Activated T-cell treated with anti-CD3 and anti-CD28 coated beads for 1 hour (primary cell): ENCODE results near the gene NFS1.
"Not testable (repeated sequence)": the region's sequence is repeated elsewhere in the genome, so short reads cannot be mapped to it uniquely, and the experiment has no call there.

Source experiments
- DNase-seq: peaks from one replicate; pipeline ENCODE4 v3.0.0-alpha.2; 2020; ENCODE audit warnings: low read depth

NFS1 gene

DNA sequence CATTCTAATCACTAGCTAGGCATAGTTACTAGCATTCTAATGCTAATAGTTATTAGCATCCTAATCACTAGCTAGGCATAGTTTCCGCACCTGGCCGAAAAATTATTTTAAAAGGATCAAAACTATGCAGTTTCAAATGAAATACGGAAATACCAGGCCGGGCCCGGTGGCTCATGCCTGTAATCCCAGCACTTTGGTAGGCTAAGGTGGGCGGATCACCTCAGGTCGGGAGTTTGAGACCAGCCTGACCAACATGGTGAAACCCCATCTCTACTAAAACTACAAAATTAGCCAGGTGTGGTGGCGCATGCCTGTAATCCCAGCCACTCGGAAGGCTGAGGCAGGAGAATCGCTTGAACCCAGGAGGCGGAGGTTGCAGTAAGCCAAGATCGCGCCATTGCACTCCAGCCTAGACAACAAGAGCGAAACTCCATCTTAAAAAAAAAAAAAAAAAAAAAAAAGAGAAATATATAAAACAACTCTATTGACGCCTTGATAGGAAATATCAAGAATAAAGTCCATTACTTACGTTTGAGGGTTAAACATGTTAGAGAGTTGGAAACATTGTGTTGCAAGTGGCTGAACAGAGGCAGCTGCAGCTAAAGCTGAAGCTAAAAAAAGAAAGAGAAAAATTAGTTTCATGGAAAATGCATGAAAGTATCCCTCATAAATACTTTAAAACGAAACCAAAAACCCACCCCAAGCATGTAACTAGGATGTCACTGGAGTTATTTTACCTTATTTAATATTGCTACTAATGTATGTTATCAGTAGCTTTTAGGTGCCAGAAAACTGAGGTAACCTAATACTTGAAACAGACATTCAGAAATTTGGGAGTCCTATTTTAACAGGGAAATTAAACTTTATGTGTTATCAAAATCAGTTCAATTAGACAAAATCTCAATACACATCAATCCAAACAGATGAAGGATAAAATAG lies 7.7 kb upstream of the NFS1 start:
- not testable (repeated sequence) for DNase-seq

DNA sequence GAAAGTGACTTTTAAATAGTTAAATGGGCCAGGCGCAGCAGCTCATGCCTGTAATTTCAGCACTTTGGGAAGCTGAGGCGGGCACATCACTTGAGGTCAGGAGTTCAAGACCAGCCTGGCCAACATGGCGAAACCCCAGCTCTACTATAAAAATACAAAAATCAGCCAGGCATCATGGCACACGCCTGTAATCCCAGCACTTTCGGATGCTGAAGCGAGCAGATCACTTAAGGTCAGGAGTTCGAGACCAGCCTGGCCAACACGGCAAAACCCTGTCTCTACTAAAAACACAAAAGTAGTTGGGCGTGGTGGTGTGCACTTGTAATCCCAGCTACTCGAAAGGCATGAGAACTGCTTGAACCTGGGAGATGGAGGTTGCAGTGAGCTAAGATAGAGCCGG lies 6.7 kb upstream of the NFS1 start:
- DNase-seq = not testable (repeated sequence)

DNA sequence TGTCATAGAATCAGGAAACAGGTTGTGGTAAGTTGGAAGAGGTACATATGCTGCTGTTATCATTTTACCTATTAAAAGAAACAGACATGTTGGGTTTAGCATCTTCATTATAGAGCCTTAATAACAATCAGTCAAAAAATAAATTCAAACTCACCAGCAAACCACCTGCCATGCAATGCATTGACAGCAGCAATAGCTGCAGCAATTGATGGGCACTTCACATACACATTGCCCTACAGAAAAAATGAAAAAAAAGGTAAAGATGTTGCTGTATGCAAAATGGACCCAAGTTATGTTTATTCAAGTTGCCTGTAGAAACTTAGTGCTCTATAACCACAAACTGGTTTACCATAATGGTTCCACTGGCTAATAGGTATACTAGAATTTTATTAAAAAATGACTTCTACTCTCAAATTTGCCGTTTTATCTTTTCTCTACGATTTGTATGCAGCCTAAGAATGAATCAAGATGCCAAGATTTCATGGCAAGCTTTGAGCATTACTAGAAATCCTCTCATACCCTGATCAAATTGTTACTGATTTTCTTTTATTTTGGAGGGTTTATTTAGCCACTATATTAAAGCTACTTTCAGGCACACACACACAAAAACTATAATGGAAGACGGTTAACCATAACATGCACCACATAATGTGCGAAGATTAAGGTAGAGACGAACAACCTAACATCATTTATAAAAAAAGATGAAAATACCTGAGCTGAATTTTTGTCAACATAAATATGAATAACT lies 5.5 kb upstream of the NFS1 start:
- no peak for DNase-seq

DNA sequence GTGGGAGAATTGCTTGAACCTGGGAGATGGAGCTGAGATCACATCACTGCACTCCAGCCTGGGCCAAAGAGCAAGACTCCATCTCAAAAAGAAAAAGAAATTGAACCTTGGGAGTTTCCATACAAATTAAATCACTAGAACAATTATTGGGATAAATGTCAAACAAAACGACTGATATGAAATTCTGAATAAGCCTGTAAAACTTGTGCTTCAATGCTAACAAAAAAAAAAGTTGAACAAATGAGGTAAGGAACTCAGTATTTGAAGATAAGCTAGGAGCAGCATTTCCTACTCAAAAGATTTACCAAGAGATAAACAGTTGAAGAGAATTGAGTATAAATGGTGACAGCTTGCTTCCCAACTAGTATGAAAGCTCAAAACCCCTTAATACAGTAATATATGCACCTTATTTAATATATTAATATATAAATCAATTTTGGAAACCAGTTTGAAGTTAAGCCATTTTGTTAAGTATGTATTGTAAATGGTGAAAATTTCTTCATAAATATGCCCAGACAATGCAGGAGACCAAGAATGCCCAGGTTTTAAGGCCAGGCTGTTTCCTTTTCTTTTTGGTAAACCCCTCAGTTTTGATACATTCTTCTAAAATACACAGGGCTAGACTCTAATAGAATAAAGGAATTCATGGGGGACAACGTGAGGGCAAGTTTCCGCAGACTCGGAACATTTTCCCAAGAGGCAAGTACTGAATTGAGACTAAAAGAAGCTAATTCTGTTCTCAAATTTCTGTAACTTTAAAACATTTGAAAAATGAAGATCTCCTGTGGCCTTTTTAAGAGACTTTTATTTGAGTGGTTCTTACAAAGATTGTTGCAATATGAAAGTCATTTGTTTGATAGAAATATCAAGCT lies 3.9 kb upstream of the NFS1 start:
- DNase-seq = no peak

GRCh38 chr20:35702051-35702823 lies 3.1 kb upstream of the NFS1 start:
- no peak for DNase-seq

DNA sequence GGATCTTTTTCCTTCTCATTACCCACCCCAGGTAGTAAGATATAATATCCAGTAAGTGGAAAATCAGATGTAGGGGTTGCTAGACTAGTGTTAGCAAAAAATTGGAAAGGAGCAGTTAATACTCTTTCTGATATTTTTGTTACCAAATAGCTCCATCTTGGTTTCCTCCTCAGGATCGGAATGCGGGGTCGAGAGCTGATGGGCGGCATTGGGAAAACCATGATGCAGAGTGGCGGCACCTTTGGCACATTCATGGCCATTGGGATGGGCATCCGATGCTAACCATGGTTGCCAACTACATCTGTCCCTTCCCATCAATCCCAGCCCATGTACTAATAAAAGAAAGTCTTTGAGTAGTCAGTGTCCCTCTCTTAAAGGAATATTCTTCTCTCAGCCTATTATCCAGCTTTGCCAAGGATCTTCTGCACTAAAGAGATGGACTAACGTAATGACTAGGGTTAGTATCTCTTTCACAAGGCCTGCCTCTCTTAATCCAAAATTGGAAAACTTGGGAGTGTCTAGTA lies 1.5 kb upstream of the NFS1 start:
- no peak for DNase-seq

DNA sequence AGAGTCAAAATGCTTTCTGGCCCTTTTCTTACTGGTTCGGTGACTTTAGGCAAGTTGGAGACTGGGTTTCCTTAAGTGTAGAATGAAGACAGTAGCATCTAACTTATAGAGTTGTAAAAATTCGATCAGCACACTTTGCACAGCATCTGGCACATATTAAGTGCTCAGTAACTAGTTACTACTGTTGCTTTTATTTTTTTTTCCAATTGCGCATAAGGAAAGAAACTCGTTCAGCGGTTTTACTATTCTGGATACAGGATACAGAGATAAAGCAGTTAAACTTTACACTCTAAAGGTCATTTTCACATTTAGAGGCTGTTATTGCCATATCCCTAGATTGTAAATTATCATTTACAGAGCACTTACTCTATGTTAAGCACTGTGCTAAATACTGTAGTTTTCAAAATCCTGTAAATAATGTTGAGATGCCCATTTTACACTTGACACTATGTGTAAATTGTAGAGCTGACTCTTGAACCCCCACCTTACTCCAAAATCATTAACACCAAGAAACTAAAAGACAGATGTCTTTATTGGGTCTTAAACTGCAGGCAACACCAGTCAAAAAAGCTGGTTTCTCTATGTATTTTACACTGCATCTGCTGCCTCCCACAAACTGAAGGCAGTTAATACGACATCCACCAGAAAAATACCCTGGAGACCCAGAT lies 939 bp upstream of the NFS1 start:
- no peak for DNase-seq

DNA sequence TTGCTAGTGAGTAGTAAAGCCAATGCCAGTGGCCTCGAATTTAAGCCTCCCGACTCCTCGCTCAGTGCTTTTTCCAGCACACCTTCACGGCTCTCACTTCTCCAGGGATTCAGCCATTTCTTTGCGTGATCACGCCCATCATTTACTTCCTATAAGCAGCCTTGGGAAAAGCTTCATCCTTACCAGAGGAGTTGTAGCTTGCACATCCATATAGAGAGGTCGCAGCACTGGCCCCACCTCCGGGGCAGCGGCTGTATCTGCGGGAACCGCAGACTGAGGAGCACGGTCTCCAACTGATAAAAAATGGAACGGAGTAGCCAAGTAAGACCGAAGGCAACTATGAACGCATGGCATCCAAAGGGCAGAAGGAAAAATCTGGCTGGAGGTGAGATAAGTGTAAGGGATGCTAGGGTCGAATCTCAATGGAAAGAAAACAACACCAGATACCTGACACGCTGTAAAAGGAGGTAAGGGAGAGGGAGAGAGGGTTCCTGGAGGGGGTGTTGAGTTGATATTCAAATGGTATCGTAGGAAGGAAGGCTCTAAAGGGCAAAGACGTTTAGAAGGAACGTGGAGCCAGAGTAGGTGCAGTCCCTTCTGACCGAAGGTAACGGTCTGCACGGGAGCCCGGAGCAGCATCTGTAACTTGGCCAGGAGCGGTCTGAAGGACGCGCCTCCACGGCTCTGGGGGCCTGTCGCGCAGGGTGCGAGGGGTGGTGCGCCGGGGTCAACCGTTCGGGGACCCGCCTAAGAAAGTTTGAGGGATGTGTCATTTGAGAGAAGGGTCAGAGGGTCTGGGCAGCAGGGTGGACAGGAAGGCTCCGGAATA lies 640 bp downstream of the NFS1 start:
- DNase-seq = no peak

GRCh38 chr20:35697696-35698297 lies 1.4 kb downstream of the NFS1 start:
- no peak for DNase-seq

GRCh38 chr20:35695978-35696377 lies 3.2 kb downstream of the NFS1 start:
- no peak for DNase-seq

GRCh38 chr20:35695245-35695749 lies 3.9 kb downstream of the NFS1 start:
- DNase-seq = no peak

DNA sequence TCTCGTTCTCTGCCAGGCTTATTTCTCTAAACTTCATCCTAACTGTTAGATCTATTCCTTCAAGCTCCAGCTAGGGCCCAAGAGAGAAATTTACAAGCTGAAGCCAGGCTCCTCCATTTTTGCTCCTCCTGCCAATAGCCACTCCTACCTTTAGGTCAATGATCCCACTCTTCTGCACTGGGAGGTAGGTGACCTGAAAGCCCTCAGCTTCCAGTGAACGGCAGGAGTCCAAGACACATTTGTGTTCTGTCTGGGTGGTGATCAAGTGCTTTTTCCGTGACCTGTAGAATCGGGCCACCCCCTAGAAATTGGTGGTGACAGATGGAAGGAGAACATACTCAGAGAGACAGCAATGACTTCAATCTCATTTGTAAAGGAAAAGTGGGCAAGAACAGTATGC lies 8.9 kb downstream of the NFS1 start:
- no peak for DNase-seq

GRCh38 chr20:35686872-35687271 lies 12.3 kb downstream of the NFS1 start:
- not testable (repeated sequence) for DNase-seq

- not testable (repeated sequence) for DNase-seq
Measured at GRCh38 chr20:35685368-35685767, 13.8 kb downstream of the NFS1 start.

DNA sequence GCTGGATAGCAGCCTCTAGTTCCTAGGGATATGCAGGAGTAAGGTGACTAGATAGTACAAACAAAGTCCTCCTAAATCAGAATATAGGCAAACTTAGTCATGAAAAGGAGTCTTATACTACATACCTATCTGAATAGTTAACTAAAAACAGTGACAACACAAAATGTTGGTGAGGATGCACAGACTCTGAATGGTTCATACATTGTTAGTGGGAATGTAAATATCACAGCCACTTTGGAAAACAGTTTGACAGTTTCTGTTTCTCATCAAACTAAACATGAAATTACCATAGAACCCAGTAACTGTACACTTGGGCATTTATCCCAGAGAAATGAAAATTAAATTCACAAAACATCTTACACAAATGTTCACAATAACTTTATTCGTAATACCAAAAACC lies 17.2 kb downstream of the NFS1 start:
- DNase-seq = no peak

DNA sequence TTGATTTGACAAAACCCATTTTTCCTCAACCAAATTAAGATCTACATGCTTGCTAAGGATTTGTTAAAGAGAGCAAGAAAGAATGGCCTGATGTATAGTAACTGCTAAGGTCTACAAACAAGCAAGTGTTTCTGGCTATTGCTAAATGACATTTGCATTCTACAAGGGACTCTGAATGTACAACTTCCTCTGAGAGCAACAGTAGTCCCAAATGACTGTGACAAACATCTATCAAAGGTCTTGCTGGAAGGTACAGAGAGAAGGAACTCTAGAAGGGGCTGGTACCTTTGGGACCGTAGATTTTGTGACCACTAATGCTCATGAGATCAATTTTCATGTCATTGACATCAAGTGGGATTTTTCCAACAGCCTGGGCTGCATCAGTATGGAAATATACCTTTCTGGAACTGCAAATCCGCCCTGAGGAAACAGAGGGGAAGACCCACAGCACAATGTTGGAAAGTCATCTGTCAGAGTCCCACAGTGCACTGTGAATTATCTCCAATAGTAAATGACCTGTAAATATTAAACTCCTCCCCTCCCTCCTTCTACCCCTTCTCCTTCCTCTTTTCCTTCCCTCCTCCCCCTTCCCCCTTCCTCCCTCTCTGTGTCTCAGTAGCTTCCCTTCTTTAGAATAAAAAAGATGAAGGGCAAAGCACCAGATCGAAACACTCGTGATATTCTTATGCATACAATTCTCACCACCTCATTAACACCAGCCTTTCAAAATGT lies 18.5 kb downstream of the NFS1 start:
- DNase-seq = no peak

- DNase-seq = no peak
Measured at GRCh38 chr20:35674921-35675320, 24.2 kb downstream of the NFS1 start.

GRCh38 chr20:35673884-35674283 lies 25.3 kb downstream of the NFS1 start:
- DNase-seq = no peak
